Measurements from ENCODE around the gene ARHGAP22.

The ARHGAP22 gene

DNA sequence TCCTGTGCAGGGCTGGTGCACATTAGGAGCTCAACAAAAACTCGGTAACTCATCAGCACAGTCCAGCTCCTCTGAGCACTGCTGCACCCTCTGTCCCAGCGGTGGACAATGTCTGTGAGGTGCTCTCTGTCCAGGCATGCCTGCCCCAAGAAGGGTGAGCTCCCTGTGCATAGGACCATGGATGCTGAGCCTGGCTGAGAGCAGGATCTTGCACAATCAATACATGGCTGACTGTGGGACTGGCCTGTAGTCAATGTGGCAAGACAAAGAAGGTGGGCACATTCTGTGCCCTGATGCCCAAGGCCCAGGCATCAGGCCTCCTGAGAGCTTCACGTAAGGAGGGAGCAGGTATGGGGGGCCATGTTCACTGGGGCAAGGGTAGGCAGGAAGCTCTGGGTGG is 17.1 kb downstream of the ARHGAP22 start:
- DNase-seq (ENCODE audit: low read depth): no peak

DNA sequence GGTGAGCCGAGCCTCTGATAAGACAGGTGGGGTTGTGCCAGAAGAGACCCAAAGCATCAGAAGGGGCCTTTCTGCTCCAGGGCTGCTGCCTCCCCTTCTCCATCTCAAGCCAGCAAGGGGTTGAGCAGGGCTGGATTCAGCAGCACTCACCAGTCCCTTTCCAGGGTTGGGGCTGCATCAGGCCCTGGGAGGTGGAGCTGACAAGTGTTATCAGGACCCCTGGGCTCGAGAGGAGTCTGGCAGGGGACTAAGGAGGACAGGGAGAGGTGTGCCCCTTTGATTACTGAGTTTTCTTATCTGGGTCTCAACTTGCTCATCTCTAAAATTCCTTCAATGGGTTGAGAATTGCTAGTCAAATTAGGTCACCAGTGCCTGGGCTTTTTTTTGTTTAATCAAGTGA is 17.8 kb downstream of the ARHGAP22 start:
- no peak for DNase-seq (ENCODE audit: low read depth)

DNA sequence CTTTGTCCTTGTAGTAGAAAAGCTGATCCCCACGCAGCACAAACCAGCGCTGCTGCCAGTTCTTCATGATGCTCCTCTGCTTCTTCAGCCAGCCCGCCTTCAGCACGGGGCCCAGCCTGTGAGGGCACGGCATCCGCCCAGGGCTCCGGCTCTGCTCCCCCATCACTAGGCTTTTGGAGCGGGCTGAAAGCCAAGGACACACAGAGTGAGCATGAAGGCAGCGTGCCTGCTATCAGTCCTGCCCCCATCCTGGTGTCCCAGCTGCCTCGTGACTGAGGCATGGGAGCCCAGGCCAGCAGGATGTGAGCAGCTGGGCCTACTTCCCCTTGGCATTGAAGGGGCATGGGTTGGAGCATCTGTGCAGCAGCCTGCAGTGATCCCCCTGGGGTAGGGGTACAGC is 21.9 kb downstream of the ARHGAP22 start:
- DNase-seq (ENCODE audit: low read depth): no peak

DNA sequence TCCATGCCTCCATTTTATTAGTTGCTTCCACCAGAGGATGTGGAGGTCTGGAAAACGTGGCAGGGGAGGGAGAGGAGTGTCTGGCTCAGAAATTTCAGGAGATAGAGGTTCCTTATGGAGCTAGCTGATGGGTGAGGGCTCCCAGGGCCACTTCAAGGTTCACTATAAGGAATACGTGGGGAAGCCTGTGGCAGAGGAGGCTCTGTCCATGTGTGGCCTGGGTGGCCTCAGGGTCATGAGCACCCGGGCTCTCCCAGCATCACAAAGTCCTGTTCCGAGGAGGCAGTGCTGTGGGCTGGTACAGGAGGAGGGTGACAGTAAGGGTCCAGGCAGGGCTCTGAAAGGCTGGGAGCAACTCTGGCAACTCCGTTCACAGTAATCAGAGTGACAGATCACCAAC is 24.6 kb downstream of the ARHGAP22 start:
- no peak for DNase-seq (ENCODE audit: low read depth)

DNA sequence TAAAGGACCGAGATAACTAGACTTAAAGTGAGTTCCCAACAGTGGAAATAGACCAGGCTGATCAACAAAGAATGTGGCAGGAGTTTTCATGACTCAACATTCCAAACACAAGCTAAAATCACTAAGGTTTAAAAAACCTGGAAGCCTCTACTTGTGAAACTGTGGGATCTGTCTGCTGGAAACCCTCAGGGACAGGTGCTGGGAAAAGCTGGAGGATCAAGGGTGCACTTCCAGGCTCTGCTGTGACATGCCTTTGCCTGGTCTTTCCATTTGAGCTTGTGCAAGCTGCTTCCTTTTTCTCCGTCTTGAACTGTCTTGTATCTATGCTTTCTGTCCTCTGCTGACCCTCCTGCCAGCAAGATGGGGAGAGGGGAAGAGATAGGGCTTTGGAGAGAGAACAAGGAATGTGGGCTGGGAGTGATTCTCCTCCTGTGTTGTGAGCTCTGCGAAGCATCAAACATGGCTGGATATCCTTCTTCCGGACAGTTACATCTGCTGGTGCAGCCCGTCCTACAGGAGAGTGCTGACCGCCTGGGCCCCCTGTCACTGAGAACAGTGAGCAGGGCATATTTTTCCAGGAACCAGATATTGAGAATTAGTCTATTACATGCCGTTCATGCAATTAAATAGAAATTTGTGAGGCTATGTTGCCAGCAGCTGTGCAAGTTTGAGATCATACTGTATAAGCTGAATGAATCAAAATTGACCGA is 25.5 kb downstream of the ARHGAP22 start:
- no peak for DNase-seq (ENCODE audit: low read depth)

DNA sequence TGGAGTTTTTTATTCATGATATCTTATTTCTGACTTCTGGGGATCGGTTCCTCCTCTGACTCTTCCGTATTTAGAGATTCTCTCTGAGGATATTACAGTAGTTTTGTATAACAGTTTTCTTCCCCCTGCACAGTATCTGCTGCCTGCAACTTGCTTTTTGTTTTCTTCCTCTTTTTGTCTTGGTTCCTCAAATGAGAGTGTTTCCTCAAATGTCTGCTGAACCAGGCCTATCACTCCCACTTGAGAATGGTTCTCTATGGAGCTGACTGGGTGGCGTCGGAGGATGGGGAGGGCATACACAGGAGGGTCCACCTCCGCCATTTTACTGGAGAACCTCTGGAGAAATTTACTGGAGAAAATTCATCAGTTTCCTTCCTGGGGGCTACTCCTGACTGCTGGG is 27.7 kb downstream of the ARHGAP22 start:
- DNase-seq (ENCODE audit: low read depth): no peak

DNA sequence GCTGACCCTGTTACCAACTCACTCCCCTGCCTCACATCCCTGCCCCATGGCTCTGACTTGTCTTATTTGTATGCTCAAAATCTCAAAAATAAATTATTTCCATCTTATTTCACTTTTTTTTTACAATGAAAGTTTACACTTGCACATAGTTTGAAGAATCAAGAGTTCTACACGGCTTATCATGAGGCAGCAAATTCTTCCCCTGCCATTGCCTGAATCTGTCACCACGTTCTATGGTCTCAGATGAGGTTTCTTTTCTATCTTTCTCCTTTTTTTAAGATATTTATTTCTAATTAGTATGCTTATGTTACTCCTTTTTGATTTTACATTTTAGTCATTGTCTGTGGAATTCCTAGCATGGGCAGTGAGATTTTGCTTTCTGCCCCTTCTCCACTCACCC is 28.4 kb downstream of the ARHGAP22 start:
- no peak for DNase-seq (ENCODE audit: low read depth)

DNA sequence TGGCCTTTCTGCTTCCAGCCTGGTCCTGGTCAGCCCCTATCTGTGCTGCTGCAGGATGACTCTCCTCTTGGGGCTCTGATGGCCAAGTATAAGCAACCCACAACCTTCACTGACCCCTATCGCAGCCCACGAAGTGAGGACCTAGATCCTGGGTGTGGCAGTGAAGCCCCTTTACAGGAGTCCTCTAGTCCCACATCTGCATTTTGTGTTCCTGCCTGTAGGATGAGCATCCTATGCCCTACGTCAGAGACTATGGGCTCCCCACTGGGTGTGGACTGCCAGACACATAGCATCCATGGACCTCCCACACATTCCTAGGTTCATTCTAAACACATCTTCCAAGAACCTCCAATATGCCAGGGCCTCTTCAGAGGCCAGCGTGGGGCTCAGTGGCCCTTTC is 29.0 kb downstream of the ARHGAP22 start:
- DNase-seq (ENCODE audit: low read depth): no peak

DNA sequence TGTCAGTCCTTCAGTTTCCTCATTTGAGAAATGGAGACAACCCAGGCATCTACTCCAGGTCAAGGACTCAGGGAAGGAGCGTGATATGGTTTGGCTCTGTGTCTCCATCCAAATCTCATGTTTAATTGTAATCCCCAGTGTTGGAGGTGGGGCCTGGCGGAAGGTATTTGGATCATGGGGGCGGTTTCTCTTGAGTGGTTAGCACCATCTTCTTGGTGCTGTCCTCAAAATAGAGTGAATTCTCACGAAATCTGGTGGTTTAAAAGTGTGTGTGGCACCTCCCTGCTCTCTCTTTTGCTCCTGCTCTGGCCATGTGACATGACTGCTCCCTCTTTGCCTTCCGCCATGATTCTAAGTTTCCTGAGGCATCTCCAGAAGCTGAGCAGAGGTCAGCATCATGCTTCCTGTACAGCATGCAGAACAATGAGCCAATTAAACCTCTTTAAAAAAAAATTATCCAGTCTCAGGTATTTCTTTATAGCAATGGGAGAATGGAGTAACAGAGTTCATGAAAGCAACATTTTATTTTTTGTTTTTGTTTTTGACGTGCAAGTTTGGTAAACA is 30.0 kb downstream of the ARHGAP22 start:
- DNase-seq (ENCODE audit: low read depth): no peak

DNA sequence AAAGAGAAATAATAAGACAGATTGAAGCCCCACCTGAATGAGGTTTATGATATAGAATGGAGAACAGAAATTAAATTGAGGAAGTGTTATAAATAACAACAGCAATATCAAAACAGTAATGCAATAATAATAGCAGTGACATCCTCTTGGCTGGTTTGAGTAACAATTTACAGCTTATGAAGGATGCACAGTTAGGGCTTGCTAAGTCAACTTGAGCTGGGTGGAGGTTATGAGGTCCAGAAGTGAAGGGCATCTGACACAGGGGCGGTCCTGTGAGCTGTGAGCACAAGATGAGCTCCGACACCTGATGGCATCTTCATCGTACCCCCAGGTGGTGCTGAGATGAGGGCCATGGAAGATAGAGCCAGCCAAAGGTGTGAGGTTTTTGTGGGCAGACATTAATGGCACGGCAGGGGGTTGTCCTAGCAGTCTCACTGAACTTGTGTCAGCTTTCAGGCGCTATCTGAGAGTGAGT is 30.5 kb downstream of the ARHGAP22 start:
- DNase-seq (ENCODE audit: low read depth): no peak

DNA sequence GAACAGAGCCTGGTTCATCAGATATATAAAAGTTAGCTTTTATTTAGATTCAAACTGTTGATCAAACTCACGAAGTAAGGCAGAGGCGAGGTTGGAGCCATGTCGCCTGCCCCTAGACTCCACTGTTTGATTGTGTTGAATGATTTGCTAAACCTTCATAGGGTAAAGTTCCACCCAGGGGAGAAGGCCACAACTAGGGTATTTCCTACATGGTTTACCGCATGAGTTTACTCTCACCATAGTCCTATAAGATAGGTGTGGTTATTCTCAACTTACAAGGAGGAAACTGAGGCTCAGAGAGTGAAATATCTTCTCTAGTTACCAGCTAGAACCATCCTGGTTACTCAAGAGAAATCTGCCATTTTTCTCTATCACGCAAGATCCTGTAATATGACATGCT is 31.8 kb downstream of the ARHGAP22 start:
- DNase-seq (ENCODE audit: low read depth): no peak

DNA sequence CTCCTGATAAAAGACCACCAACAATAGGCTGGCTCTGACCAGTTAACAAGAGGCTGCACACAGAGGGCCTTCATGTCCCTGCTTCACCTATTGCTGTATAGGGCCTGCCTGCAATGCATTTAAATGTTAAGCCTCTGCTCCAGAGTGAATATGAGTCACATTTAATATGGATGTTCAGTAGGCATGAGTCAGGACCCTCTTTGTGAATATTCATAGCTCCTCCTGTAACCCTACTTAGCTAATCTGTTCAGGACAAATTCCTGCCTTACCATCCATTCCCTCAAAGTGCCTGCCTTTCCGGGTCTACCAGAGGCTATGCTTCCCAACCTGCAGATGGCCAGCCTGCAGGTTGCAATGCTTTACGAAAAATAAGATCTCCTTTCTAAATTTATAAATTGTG is 32.5 kb downstream of the ARHGAP22 start:
- DNase-seq (ENCODE audit: low read depth): peak; percentile 56

DNA sequence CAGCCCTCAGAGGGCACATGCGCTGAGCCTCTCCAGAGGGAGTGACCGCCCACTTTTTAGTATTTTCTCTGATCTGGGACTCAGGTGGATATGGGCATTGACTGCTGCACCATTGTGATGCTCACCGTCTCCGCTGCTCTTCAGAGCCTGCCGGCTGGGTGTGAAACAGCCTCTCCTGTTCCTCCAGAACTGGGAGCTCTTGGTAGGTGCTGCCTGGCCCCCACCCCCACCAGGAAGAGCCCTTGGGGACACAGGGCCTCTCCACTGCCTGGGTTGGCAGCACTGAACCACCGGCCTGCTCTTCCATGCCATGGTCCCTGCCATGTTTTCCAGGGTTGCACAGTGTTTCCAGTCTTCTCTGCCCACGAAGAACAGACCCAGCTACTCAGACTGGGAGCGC is 36.3 kb downstream of the ARHGAP22 start:
- DNase-seq (ENCODE audit: low read depth): no peak

DNA sequence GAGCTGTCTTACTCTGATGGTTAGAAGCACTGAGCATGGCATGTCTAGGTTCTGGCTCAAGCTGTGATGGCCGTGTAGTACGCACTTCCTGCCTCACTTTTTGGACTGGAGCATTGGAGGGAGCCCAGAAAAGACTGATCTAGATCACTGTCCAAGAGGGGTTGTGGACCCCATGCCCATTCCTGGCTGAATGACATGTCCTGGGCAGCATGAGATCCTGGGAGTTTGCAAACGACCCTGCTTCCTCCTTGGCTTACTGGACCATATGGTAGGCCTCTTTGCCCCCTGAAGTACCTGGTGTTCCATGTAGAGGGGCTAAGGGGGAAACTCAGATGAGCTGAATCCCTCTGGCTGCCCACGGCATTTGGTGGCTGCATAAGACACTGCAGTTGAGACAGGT is 36.7 kb downstream of the ARHGAP22 start:
- no peak for DNase-seq (ENCODE audit: low read depth)

DNA sequence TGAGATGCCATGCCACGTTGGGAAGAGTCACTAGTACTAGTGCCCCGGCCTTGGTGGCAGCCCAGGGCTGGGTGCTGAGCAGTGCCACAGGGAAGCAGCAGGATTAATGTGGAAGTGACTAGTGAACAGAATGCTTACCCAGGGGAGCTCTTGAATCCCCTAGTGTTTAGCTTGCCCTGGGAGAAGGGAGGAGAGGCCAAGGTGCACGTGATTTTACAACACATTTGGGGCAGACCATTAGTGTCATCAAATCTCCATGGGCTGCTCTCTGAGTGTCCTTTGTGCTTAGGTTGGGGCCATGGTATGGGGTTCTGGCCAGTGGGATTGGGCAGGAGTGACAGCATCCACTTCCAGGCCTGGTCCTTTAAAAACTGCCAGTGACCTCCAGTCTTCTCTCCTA is 37.5 kb downstream of the ARHGAP22 start:
- no peak for DNase-seq (ENCODE audit: low read depth)

DNA sequence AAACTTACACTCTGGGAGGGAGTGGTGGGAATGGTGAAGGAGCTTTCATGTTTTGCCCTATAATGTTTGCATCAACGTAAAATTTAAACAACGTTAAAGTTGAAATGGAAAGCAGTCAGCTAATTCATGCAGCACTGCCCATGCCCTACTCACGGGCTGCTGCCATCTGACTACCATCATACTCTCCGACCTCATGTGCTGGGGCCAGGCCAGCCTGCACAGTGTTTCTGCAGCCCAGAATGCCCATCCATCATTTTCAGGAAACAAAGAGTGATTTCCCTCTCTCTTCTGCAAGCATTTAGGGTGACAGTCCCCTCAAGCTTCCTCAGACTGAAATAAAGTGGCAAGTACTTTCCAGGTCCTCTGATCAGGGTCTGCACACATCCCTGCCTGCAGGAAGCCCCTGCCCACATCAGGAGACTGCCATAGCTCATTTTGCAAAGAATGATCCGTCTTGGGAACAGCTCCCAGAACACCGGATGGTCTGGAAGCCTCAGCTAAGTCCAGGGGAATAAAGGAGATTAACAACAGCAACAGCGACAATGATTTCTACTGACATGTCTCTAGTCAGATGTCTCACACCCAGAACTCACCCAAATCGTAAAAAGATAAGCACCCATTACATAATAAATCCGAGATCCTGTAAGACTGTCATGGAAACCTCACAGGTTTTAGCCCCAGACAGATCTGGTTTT is 40.3 kb downstream of the ARHGAP22 start:
- DNase-seq (ENCODE audit: low read depth): no peak

DNA sequence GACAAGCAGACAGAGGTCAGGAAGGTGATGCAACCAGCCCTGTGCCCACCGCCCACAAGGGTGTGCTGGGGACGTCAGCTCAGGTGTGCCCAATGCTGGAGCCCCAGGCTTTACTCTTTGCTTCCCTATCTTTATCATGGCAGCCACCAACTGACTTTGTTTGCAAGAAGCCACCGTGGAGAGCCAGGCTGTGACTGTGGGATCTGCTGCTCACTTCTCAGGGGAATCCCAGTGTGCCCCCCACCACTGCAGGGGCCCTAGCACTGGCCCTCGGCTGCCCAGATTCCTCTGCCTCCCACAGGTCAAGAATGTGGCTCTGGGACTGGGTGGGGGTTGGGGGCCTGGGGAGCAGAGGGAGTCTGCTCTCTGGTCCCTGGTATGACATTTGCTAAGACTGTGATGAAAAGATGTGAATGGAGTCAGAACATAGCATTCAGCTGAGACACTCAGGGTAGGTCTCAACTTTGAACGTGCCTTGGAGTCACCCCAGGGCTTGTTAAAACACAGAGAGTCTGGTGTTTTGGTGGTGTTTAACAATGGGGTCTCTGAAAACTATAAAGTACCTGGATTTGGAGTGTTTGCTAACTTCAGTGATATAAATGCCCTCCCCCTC is 47.3 kb downstream of the ARHGAP22 start:
- no peak for DNase-seq (ENCODE audit: low read depth)

DNA sequence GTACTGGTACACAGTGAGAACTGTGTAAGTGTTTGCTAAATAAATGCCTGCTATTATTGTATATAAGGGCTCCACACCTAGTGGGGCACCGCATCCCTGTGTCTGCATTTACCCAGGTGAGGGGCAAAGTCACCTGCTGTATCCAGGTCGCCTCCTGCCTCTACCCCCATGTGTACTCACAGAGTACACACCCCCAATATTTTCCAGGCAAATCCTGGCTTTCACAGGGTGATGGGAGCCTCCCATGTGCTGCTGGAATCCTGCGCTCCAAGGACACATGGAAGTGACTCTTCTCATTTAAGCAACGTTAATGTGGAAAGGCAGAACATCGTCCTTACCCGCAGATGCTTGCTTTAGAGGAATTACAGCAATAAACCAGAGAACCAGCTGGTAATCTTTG is 48.2 kb downstream of the ARHGAP22 start:
- no peak for DNase-seq (ENCODE audit: low read depth)

DNA sequence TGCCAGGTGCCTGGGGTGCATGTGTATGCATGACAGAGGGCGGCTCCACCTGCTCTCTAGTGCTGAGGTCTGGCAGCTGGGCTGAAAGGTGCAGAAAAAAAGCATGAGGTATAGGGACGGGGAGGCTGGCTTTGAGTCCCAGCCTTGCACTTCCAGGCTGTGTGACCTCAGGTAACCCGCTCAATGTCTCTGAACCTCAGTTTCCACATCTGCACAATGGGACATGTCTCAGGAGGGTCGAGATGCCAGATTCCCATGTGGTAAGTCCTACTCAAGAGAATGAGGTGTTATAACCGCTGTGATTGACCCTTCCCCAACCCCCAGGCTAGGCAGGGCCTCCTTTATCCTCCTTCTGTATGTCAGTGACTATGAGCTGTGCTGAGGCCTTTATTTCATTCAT is 48.8 kb downstream of the ARHGAP22 start:
- DNase-seq (ENCODE audit: low read depth): no peak

DNA sequence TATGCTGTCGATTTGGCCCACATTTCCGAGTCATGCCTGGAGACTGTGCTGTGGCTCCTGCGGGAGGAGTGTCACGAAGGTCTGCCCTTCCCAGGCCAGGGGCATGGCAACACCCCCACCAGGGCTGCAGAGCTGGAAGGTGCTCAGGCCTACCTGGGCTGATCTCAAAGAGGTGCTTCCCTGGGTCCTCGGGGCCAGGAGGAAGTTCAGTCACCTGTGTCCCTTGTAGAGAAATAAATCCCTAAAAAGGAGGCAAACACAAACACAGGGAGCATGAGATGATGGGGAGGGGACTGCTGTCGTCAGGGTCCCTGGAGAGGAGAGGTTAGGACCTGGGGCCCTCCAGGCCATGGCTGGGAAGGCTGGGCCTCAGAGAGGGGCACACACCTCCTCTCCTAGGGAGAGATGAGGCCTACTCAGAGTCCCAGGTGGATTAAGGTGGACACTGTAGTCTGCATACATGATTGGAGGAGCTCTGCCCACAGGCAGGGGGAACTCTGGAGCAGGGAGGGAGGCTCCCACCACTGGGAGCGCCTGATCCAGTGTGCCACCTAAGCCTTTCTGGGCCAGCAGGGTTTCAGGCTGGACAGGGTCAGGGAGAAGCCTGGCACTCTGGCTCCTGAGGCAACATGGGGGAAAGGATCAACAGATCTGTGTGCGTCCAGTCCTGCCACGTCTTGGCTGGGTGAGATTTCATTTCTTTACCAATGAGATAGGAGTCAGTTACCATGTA is 49.4 kb downstream of the ARHGAP22 start:
- DNase-seq (ENCODE audit: low read depth): no peak

DNA sequence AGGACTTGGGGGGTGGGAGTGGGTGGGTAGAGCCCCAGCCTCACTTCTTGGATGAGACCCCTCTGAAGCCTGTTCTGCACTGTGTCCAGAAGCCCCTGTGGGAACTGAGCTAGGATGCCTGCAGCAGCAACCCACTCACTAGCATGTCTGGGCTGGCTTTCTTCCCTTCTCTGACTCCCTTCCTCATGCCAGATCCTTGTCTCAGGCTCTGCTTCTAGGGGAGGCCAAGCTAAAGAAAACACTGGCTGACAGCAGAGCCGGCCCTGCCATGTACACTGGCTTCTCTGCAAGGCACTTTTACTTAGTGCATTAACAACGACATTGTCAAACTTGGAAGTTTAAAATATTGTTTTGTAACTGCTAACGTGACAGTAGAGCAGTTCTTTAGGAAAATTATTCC is 50.2 kb downstream of the ARHGAP22 start:
- no peak for DNase-seq (ENCODE audit: low read depth)

DNA sequence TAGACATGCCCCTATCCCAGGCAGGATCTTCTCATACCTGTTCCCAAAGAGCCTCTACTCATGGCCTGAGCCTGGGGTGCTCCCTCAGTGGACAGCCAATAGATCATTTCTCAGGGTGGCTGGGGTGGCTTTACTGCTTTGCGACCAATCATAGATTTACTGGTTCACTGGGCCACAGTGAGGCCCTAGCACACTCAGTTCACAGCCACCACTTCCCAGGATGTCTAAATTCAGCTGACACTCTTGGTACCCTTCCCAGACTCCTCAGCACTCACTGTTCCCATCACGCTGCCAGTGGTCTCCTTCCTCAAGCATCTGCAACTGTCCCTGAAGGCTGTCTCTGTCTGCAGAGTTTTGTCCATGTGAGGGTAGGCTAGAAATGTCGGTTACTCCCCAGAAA is 50.6 kb downstream of the ARHGAP22 start:
- DNase-seq (ENCODE audit: low read depth): no peak
